CD4-positive, alpha-beta T cell treated with Interleukin-4 for 1 hour (primary cell): Measurements from ENCODE around the gene IQCH.
A peak's percentile ranks its signal among the peaks of the same experiment; 100 is the strongest.
"Not testable (repeated sequence)": the region's sequence is repeated elsewhere in the genome, so short reads cannot be mapped to it uniquely, and the experiment has no call there.

Experiments used
- DNase-seq, 2 donors: peaks; one replicate each; pipeline ENCODE4 v3.0.0-alpha.2; 2020 to 2022

IQCH gene

DNA sequence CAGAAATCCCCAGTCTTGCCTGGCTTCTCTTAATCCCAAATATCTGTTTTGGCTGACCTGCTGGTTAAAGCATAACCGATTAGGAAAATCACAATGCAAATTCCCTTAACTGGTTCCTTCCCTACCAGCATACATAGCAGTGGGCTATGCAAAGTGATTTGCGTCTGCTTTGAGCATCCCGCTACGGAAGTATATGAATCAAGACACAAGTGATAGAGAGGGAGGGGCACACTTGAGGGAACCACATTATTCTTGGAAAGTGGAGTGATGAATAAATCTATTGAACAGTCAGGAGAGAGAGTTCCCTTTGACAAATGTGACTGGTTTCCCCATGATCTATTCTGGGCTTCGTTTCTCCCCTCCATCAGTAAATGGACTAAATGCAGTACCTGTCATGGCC lies 146.8 kb downstream of the IQCH start:
- DNase-seq = no peak

DNA sequence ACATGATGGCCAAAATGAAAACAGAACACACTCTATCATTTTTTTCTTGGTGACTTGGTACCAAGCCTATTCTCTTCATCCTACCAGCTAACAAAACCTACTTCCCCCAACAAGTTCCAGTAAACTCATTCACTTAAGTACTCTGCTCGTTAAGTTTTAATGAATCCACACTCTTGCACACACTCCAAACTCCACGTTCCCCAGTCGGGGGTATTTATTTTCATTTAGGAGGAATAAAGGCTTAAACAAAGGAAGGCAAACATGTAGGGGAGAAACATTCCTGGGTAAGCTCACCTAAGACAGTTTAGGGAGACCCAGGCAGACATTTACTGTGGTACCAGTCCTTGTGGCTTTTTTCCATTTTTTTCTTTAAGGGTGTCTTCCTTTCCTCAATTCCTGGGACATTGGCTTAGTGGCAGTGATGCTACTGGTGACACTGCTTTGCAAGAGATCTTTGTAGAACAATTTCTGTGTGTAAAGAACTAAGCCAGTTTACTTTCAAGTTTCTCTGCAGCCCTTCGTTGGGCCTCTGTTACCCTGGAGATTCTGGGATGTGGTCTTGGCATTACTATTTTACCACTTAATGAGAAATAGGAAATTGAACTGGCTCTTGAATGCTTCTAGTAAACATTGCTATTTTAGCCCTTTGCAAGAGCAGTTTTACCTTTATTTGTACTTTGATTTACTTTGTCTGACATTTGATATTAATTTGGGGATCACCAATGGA lies 149.0 kb downstream of the IQCH start:
- DNase-seq = no peak

DNA sequence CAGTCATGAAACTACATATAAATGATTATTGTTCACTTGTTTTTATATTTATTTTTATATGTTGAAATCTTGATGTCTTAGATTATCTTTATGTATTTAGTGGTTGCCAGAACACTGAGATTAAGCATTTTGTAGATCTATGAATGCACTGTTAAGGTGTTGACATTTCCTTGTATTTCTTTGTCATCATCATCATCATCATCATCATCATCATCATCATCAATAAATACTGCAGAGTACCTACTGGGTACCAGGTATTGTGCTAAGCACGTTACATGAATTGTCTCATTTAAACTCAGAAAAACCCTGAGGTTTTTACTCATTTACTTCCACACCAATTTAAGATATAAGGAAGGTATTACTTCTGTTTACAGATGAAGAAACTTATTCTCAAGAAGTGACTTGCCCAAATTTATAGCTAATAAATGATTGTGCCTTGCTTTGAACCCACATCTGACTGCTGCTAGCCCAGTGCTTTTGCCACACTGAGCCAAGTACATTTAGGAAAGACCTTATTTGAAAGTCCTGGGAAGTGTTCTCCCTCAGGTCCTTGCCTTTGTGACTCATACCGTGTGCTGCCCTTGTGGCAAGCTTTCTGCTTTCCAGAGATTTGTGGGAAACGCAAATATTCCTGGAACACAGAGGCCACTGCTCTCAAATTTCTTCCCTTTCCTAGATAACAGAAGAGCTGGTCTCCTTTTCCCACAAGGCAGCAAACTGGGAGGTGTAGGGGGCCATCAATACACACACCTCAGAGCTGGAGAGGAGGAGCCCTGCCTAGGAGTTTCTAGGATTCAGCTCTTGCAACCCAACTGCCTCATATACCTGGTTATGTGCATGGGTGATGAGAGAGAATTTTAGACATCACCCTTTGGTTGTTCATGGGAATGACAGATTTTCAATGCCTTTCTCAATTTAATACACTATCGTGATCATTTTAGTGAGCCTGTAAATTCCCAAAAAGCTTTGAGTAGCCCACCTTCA lies 150.9 kb downstream of the IQCH start:
- DNase-seq = no peak

DNA sequence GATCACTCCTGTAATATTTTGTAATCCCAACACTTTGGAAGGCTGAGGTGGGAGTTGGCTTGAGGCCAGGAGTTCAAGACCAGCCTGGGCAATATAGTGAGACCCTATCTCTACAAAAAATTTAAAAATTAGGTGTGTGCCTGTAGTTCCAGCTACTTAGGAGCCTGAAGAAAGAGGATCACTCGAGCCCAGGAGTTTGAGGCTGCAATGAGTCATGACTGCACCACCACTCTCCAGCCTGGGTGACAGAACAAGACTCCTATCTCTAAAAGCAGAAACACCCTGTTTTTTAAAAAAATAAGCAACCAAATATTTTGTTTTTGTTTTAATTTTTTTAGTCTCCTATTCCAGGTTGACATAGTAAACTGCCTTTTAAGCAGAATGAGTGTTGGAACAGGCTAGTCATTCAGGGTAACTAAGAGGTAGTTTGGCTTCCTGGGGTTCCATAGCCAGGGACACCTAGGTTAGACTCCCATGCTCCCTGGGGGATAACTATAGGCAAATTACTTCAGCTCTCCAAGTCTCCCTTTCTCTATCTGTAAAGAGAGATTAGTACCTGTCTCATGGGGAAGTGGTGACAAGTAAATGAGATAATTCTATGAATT lies 151.8 kb downstream of the IQCH start:
- DNase-seq = no peak

DNA sequence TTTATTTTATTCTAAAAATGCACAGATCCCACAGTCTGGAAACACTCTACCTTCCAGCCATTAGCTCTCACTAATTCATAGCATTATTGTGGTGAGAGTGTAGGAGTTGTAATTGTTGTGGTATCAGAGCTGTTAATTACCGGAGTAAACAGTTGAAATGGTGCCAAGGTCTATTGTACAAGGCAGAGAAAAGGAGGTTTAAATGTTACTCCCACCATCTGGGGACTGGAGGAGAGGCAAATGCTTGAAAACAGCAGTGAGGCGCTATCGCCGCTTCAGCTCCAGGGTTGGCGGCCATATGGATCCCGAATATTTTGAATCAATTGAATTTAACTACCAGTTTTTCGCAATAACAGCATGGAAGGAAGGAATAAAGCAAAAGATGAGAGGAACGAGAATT lies 153.2 kb downstream of the IQCH start:
- DNase-seq = no peak

DNA sequence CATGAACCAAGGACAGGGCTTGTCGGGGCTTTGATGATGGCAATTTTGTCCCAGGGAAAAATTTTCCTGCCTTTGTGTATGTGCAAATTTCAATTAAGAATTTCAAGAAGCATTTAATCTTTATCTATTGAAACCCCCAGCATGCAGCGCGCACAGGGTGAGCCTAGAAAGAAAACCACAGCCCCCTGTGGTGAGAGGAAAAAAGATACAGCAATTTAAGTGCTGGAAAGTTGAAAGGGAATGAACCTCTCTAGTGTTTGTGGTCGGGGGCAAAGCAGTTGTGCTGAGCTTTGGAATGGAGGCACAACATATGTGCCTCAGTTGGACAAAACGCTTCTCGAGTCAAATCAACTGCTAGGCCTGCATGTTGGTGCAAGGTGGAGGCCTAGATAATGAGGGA lies 154.6 kb downstream of the IQCH start:
- no peak for DNase-seq

DNA sequence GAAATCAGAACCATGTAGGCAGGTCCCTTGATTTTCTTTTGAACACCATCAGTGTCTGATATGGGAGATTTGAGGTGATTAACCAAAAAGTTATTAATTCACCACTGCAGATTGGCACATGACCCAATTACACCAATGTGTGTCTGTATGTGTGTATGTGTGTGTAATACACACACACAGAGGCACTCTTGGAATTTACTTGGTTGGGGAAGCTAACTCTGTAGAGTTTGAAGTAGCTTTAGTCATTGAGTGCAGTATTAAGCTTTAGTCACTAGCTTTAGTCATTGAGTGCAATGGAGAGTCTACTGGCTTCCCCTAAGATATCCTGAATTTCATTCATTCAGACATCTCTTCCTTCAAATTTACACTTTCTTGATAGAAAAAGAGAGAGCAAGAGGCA lies 156.9 kb downstream of the IQCH start:
- no peak for DNase-seq

DNA sequence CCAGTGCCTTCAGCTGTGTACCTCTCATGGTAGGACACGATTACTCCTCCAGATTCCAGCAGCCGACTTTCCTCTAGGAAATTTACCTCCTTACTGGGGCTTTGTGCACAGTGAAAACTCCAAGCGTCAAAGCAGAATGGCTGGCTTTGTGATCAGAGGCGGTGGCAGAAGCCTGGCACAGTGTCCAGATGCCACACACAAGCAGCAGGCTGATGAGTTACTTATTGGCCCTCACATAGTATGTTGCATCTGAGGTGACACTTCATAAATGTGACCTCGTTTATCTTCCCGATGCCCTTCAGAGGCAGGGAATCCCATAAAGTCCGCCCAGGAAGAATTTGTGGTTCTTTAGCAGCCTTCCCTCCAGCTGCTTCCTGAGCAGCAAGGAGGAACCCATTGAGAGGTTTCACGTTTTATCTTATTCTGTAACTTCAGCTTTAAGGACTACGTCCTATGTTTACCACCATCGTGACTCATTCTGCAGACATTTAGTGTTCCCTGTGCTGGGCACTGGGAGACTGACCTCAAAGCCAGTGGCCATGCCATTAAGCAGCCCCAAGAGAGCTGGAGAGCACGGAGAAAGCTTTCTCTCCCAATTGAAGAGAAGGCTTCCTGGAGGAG lies 159.3 kb downstream of the IQCH start:
- DNase-seq = no peak

DNA sequence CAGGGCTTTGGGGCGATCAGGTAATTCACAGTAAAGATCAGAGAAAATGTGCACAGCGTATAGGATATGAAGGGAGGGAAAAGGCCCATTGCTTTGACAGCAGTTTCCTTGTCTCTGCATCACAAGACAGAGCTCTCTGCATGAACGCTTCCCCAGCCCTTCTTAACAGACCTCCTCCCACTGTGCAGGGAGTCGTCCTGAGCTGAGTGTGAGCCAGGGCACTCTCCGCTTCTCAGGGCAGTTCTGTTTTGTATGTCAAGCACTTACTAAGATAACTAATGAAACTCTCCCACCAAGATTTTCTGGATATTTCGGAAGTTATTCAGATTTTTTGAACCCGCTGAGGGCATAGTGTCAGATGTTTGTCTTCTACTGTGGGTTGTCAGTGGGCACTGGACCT lies 160.6 kb downstream of the IQCH start:
- no peak for DNase-seq

DNA sequence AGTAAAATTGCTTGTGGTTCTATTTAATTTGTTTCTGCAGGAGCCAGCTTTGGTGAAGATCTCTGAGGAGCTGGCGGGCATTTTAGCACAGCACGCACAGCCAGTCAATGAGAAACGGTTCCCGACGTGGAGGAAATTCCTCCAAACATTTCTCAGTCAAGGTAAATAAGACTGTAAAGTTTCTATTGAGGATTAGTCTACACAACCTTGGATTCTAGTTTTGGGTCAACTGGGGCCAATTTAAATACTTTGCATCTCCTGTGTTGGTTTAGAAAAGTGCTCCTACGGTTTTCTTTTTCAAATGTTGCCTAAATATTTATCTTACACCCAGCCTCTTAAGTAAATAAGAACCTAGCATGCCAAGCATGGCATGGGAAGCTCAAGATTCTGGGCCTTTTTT lies 162.3 kb downstream of the IQCH start:
- DNase-seq = no peak

DNA sequence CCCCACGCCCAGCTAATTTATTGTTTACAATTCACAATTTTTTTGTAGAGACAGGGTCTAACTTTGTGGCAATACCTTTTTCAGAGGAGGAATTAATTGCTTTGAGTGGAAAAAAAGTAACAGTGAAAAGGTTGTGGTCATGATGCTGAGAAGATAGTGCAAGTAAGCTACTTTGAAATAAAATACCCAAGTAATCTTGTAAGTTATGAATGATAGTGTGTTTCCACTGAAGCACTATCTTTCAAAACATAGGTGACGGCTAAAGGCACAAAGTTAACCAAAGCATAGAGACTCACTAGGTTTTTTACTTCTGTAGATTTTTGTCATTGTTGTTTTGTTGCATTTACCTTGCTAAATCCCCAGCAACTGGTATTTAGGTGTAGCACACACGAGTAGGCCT lies 165.1 kb downstream of the IQCH start:
- DNase-seq = no peak

DNA sequence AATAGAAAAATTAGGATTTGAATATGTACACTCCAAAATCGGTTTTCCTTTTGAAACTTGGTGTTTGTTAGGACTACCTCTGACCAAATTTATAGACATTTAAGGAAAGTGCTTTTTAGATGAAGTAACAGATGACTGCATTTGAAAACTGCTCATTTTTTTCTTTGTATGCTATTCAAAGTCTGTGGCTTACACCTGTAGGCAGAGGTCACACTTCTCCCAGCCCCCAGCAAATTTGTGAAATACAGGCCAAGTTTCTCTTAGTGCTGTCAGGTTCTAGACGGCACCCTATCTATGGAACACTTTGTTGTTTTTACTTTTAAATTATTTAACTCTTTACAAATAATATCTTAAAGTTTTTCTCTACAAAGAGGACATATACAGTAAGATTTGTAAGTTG lies 165.6 kb downstream of the IQCH start:
- no peak for DNase-seq

DNA sequence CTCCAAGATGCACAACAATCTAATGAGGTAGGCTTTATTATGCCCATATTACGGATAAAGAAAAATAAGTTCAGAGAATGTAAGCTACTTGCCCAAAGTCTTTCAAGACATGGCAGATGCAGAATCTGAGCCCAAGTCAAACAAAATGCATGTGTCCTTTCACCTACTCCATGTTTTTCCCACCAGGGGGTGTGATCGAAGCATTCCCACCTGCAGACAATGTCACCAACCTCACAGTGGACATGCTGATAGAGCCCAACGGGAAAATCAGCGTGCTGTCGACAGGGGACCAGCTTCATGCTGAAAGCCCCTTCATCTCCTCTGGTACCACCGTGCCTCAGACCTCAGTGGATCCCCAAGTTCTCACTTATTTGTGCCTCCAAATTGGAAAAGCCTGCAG lies 166.5 kb downstream of the IQCH start:
- DNase-seq = no peak

DNA sequence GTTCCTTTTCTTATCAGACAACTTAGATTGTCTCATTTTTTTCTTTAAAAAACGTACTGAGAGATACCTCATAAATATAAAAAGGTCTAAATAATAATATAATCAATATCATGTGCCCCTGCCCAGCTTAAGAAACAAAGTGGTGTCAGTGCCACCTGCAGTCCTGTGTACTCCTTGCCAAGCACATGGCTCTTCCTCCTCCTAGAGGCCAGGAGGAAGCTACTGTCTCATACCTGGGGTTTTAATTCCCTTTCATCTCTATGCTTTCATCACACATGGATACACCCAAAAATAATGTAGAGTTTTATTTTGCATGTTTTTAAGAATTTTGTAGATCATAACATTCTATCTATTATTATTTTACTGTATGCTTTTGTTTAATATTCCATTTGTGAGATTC lies 167.7 kb downstream of the IQCH start:
- DNase-seq = no peak

DNA sequence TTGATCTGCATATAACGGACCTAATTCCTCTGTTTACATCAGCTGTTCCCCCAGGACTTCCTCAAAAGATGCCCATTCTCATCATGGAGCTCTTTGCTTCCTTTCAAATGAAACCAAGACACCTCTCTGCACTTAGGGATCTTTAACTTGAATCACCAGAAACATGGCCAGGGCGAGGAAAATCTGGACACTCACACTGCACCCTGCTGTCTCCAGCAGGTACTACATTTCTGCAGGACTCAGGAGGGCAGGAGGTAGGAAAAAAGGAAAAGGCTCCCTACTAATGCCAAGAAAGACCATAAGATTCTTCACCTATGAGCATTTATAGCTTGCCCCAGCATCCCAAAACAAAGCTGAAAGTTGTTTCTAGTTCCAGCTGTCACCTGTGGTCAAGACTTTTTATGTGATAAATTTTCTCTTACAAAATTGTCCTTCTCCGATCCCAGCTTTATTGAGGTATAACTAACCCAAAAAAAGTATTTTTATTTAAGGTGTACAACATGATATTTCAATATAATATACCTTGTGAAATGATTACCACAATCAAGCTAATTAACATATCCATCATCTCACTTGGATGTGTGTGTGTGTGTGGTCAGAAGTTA lies 179.0 kb downstream of the IQCH start:
- DNase-seq = peak; percentile 15 to 17

DNA sequence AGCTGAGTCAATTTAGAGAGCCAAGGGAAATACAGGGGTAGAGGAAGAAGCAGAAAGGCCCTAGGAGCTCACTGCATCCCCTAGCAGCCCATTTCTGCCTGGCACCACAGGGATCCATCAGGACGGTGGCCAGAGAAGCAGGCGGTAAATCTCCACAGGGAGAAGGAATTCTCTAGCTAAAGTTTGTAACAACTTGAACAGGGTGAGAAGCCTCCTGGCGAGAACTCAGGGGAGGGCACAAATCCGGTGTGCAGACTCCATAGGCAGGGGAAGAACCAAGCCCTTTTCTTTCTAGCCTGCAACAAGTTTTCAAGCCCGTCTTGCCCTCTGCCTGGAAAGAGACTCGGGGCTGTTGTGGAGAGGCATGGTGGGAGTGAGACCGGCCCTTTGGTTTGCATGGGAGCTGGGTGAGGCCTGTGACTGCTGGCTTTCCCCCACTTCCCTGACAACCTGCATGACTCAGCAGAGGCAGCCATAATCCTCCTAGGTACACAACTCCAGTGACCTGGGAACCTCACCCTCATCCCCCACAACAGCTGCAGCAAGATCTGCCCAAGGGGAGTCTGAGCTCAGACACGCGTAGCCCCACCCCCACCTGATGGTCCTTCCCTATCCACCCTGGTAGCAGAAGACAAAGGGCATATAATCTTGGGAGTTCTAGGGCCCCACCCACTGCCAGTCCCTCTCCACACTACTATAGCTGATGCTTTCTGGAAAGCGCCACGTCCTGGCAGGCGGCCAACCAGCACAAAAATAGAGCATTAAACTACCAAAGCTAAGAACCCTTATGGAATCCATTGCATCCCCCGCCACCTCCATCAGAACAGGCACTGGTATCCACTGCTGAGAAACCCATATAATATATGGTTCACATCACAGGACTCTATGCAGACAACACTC lies 182.0 kb downstream of the IQCH start:
- not testable (repeated sequence) for DNase-seq

DNA sequence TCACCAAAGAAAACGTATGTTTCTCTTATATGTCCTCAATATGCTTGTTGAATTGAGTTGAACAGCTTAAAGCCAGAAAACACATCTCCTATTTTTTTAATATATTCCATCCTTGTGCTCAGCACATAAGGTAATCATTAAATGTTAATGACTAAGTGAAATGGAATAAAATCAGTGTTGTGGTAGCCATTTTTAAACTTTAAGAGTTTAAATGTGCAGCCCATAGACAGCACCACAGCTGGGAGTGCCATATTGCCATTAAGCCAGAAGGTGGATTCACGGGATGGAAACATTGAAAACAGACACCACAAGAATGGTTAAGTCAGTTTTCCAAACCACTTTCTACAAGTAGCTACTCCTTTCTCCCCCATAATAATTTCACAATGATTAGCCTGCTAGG lies 189.5 kb downstream of the IQCH start:
- no peak for DNase-seq

DNA sequence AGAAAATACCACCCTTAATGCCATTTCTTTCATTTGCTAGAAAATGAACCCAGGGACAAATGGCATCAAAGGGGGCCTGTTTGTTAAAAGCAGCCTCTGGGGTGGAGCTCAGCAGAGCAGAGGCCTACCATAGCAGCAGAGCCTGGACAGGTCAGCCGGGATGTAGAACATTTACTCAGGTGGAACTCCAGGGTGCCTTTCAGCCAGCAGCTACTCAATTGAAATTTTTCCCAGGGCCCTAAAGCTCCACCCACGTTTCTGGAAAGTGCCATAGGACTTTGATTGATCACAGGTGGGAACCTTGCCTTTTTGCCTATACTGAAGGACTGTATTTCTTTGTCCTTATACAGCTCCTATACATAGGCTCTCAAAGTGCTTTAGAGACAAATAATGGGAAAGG lies 191.9 kb downstream of the IQCH start:
- DNase-seq = no peak

DNA sequence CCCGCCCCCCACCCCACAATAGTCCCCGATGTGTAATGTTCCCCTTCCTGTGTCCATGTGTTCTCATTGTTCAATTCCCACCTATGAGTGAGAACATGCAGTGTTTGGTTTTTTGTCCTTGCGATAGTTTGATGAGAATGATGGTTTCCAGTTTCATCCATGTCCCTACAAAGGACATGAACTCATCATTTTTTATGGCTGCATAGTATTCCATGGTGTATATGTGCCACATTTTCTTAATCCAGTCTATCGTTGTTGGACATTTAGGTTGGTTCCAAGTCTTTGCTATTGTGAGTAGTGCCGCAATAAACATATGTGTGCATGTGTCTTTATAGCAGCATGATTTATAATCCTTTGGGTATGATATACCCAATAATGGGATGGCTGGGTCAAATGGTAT lies 193.8 kb downstream of the IQCH start:
- not testable (repeated sequence) for DNase-seq

DNA sequence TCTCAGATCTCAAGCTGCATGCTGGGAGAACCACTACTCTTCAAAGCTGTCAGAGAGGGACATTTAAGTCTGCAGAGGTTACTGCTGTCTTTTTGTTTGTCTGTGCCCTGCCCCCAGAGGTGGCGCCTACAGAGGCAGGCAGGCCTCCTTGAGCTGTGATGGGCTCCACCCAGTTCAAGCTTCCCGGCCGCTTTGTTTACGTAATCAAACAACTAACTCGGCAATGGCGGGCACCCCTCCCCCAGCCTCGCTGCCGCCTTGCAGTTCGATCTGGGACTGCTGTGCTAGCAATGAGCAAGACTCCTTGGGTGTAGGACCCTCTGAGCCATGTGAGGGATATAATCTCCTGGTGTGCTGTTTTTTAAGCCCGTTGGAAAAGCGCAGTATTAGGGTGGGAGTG lies 199.1 kb downstream of the IQCH start:
- not testable (repeated sequence) for DNase-seq

DNA sequence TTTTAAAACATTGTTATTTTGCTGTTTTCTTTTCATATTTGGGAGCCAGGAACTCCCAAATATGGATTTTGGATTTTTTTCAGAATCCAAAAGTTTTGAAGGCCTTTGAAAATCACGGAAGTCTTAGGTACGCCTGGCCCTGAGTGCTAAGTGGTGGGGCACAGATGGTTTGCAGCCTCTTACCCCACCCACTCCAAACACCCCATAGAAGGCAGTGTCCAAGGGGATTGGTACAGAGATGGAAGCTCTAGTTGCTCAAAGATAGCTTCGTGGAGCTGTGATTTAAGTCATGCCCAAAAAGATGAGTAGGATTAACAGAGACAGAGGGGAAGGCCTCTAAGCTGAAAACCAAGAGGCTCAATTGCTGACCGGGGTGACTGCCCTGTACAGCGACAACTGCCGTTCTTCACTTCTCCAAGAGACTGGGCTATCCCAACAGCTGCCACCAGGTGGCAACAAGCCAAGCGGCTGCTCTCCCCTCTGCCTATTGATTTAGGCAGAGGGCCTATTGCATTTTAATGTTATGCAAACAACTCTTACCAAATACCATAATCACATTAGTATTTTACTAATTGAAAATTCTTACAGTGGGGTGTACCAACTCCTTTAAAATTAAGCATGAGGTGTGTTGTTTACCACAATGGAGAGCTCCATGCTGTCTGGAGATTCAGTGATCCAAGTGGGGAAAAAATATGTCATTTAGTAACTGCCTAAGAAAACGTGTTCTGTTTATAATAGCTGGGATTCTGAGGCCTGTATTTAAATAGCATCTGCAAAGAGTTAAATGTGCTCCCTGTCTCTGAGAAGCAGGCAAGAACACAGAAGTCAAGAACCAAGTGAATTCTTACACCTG lies 202.3 kb downstream of the IQCH start:
- peak; percentile 79 to 82 for DNase-seq
